ENCODE results near the gene CHST11.

DNA sequence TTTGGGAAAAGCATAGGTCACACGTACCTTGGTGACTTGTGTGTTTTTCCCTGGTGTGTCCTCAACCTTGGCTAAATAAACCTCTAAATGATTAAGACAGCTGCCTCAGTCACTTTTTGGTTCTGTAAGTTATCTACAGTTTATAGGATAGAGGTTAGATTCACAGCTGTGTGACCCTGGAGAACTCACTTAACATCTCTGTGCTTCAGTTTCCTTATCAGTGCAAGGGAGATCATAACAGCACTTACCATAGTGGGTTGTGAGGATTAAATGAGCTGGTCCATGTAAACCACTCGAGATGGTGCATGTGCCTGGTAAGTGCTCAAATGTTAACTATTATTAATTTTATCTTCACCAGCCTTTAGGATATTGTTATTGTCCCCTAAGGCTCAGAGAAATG is 35.4 kb upstream of the CHST11 start:
- no peak for TF ChIP-seq YY1 (IDR thresholded peaks at IDR 0.05; ENCODE audit: insufficient read depth, insufficient read length)
- TF ChIP-seq ZNF274 (IDR thresholded peaks at IDR 0.05; ENCODE audit: low read depth, low read length): no peak

Measured in NT2/D1 (cell line).